NCI-H2227 (cell line): ENCODE measurements around the gene POLR2J3.
"Not testable (repeated sequence)": the region's sequence is repeated elsewhere in the genome, so short reads cannot be mapped to it uniquely, and the experiment has no call there.

Source experiments
- DNase-seq: peaks from one replicate; lab custom pipeline; 2025; ENCODE audit not compliant: unreplicated experiment; lab: John Stamatoyannopoulos, UW

The POLR2J3 gene

GRCh38 chr7:102589857-102590256, 17.5 kb upstream of the POLR2J3 start:
- not testable (repeated sequence) for DNase-seq

- DNase-seq, result not testable (repeated sequence)
Observed at GRCh38 chr7:102583495-102583894, 11.1 kb upstream of the POLR2J3 start.

- DNase-seq, result not testable (repeated sequence)
Observed at GRCh38 chr7:102581722-102582121, 9.3 kb upstream of the POLR2J3 start.

- not testable (repeated sequence) for DNase-seq
Observed at GRCh38 chr7:102578486-102578885, 6.1 kb upstream of the POLR2J3 start.

GRCh38 chr7:102577315-102578240, 5.2 kb upstream of the POLR2J3 start:
- DNase-seq, result not testable (repeated sequence)

GRCh38 chr7:102576363-102576762, 4.0 kb upstream of the POLR2J3 start:
- not testable (repeated sequence) for DNase-seq

GRCh38 chr7:102574607-102575006, 2.2 kb upstream of the POLR2J3 start:
- DNase-seq, result not testable (repeated sequence)

GRCh38 chr7:102568620-102569019, 3.8 kb downstream of the POLR2J3 start:
- not testable (repeated sequence) for DNase-seq

GRCh38 chr7:102550808-102551422, 21.5 kb downstream of the POLR2J3 start, which contains the start of gene SPDYE2:
Gene SPDYE2, plus strand, starts transcription at chr7:102551226. Its CDS starts 2,030 bp downstream, at chr7:102553256.
- not testable (repeated sequence) for DNase-seq

GRCh38 chr7:102546353-102546752, 26.0 kb downstream of the POLR2J3 start:
- DNase-seq, result not testable (repeated sequence)

GRCh38 chr7:102545288-102545687, 27.1 kb downstream of the POLR2J3 start:
- not testable (repeated sequence) for DNase-seq

- DNase-seq, result not testable (repeated sequence)
Observed at GRCh38 chr7:102544372-102544771, 28.0 kb downstream of the POLR2J3 start.

- DNase-seq, result not testable (repeated sequence)
Observed at GRCh38 chr7:102543596-102543995, 28.8 kb downstream of the POLR2J3 start, which contains the start of gene UPK3BL2. Gene UPK3BL2, minus strand, starts transcription at chr7:102543696. Its CDS starts 60 bp downstream, at chr7:102543636.

GRCh38 chr7:102542771-102543170, 29.6 kb downstream of the POLR2J3 start:
- not testable (repeated sequence) for DNase-seq

GRCh38 chr7:102542083-102542482, 30.3 kb downstream of the POLR2J3 start:
- DNase-seq, result not testable (repeated sequence)

- not testable (repeated sequence) for DNase-seq
Observed at GRCh38 chr7:102540604-102541003, 31.8 kb downstream of the POLR2J3 start.

GRCh38 chr7:102535062-102535615, 37.2 kb downstream of the POLR2J3 start:
- DNase-seq, result not testable (repeated sequence)

- DNase-seq, result not testable (repeated sequence)
Observed at GRCh38 chr7:102532127-102532526, 40.3 kb downstream of the POLR2J3 start.

GRCh38 chr7:102531583-102531982, 40.8 kb downstream of the POLR2J3 start:
- not testable (repeated sequence) for DNase-seq

GRCh38 chr7:102527822-102528793, 44.3 kb downstream of the POLR2J3 start:
- not testable (repeated sequence) for DNase-seq
